Activated effector memory CD4-positive, alpha-beta T cell treated with anti-CD3 and anti-CD28 coated beads, Interleukin-2, amount 50 U/mL, for 16 hours (primary cell): ENCODE measurements around the gene SLCO4C1.
"Not testable (repeated sequence)": the region's sequence is repeated elsewhere in the genome, so short reads cannot be mapped to it uniquely, and the experiment has no call there.

Source experiments
- DNase-seq: peaks from one replicate; pipeline ENCODE4 v3.0.0-alpha.2; 2020

The SLCO4C1 gene

GRCh38 chr5:102296178-102296817 lies at the start of gene SLCO4C1:
Gene SLCO4C1 (minus strand): TSS chr5:102296284. CDS start chr5:102296262, 22 bp downstream.
- peak; percentile 87 for DNase-seq

- no peak for DNase-seq
Observed at GRCh38 chr5:102341681-102342288, 45.7 kb upstream of the SLCO4C1 start.

- DNase-seq: no peak
Observed at GRCh38 chr5:102324714-102325113, 28.6 kb upstream of the SLCO4C1 start.

GRCh38 chr5:102318801-102319200 lies 22.7 kb upstream of the SLCO4C1 start:
- DNase-seq: not testable (repeated sequence)

GRCh38 chr5:102314328-102314727 lies 18.2 kb upstream of the SLCO4C1 start:
- no peak for DNase-seq

- no peak for DNase-seq
Observed at GRCh38 chr5:102313912-102314311, 17.8 kb upstream of the SLCO4C1 start.

- DNase-seq: no peak
Observed at GRCh38 chr5:102312586-102313370, 16.7 kb upstream of the SLCO4C1 start.

- DNase-seq: no peak
Observed at GRCh38 chr5:102309586-102309985, 13.5 kb upstream of the SLCO4C1 start.

GRCh38 chr5:102307232-102307631 lies 11.1 kb upstream of the SLCO4C1 start:
- DNase-seq: no peak

- no peak for DNase-seq
Observed at GRCh38 chr5:102306121-102306520, 10.0 kb upstream of the SLCO4C1 start.

- DNase-seq: no peak
Observed at GRCh38 chr5:102295534-102296177, 428 bp downstream of the SLCO4C1 start.

- no peak for DNase-seq
Observed at GRCh38 chr5:102294886-102295395, 1.1 kb downstream of the SLCO4C1 start.

- no peak for DNase-seq
Observed at GRCh38 chr5:102290004-102290403, 6.1 kb downstream of the SLCO4C1 start.

GRCh38 chr5:102289251-102289899 lies 6.7 kb downstream of the SLCO4C1 start:
- DNase-seq: no peak

GRCh38 chr5:102288630-102289029 lies 7.5 kb downstream of the SLCO4C1 start:
- no peak for DNase-seq

GRCh38 chr5:102286476-102286875 lies 9.6 kb downstream of the SLCO4C1 start:
- no peak for DNase-seq

- no peak for DNase-seq
Observed at GRCh38 chr5:102283102-102283797, 12.8 kb downstream of the SLCO4C1 start.

- DNase-seq: no peak
Observed at GRCh38 chr5:102279711-102280110, 16.4 kb downstream of the SLCO4C1 start.

GRCh38 chr5:102278231-102278630 lies 17.9 kb downstream of the SLCO4C1 start:
- DNase-seq: no peak

- no peak for DNase-seq
Observed at GRCh38 chr5:102277144-102277543, 18.9 kb downstream of the SLCO4C1 start.

GRCh38 chr5:102271759-102272158 lies 24.3 kb downstream of the SLCO4C1 start:
- DNase-seq: no peak

- no peak for DNase-seq
Observed at GRCh38 chr5:102270036-102270435, 26.0 kb downstream of the SLCO4C1 start.
